GM06990 (cell line): ENCODE results near the gene HNRNPL.

Experiments
- DNase-seq: peaks from one replicate; pipeline ENCODE4 v3.0.0-alpha.2; 2011; ENCODE audit not compliant: insufficient read length; ENCODE audit errors: extremely low read depth
- H3K27me3 ChIP-seq: replicated peaks from 2 replicates; pipeline ENCODE4 v1.6.0; 2011; ENCODE audit warnings: low read length; ENCODE audit not compliant: control insufficient read depth, insufficient read depth
- H3K36me3 ChIP-seq: 2 replicates; pipeline ENCODE4 v1.5.1; 2011; ENCODE audit warnings: low read length; ENCODE audit not compliant: control insufficient read depth, insufficient read depth
- H3K4me3 ChIP-seq: replicated peaks from 2 replicates; pipeline ENCODE4 v1.5.1; 2011; ENCODE audit warnings: low read depth, mild to moderate bottlenecking, control low read depth, low read length
- CTCF ChIP-seq: IDR thresholded peaks from 2 replicates; pipeline ENCODE4 v1.5.1; 2011; ENCODE audit warnings: low read length, control low read depth, mild to moderate bottlenecking, inconsistent platforms; ENCODE audit not compliant: insufficient read depth, poor library complexity, severe bottlenecking

Gene HNRNPL

GRCh38 chr19:38839816-38840582, 9.8 kb downstream of the HNRNPL start:
- H3K27me3 ChIP-seq = no peaks in the 10 kb centered on the region
- no peak overlapping the region for H3K4me3 ChIP-seq
- no peak for TF ChIP-seq CTCF
- H3K36me3 ChIP-seq = peaks cover 77% of the 10 kb centered on the region
- no peak for DNase-seq

DNA sequence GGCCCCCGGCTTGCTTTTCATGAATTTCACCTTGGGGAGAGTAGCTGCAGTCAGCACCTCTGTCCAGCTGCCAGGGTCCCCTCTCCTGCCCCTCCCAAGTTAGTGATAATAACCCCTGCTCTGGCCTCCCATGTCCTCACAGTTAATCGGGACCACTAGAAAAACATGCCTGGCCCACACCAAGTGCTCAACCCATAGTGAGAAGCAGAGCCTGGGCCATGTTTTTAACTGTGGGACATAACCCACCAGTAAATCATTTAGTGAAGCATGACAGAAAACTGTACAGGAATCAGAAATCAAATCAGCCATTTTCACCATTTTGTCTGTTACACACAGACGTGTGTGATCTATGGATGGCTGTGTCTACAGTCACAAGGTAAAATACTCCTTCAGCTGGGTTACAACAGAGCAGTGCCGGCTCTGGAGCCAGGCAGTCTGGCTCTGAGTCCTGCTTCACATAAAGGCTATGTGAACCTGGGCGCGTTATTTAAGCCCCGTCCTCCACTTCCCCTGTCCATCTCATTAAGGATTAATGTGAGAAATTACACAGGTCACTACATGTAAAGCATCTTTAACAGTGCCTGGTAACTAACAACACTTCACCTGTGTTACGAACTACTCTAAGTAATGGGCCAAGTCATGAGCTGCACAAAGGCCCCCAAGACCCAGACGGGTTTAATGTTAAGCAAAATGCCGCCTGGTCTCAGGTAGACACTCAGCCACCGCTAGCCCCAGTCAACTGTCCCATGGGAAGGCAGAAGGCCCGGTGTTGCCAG, 10.6 kb downstream of the HNRNPL start:
- Histone ChIP-seq H3K4me3 (no peak overlapping the region), H3K27me3 (no peaks in the 10 kb centered on the region), H3K36me3 (peaks cover 70% of the 10 kb centered on the region)
- DNase-seq = no peak
- TF ChIP-seq CTCF = no peak

DNA sequence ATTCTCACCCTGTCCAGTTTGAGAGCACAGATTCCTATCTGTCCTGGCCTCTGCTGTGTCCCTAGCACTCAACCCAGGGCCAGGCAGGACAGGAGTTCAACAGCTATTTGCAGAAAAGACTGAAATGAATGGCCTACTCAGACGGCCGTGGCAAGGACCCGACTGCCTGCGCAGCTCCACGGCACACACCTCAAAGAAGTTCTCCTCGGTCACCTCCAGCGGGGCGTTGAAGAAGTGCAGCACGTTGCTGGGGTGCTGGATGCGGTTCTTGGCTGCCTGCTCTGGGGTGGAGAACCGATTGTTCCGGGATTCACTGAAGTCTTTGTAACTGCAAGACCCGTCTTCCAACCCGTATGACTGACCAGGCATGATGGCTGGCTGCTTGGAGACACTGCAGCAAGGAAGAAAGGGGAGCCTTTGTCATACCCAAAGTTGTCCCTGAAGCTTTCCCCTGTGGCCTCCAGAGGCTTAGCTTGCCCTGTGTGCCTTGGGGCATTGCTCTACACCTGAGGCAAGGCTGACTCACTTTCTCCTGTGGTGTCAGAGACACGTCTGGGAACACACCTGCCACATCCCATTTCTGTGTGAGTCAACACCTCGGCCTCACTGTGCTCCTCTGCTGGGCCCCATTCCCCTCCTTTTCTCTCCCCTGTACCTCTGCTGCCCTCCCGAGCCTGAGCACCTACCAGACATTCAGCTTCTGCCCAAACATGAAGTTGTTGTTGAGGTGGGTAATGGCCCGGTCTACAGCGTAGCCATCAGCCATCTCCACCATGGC, 11.4 kb downstream of the HNRNPL start:
- Histone ChIP-seq H3K27me3 (no peaks in the 10 kb centered on the region), H3K4me3 (no peak overlapping the region), H3K36me3 (peaks cover 63% of the 10 kb centered on the region)
- DNase-seq = no peak
- TF ChIP-seq CTCF = no peak

DNA sequence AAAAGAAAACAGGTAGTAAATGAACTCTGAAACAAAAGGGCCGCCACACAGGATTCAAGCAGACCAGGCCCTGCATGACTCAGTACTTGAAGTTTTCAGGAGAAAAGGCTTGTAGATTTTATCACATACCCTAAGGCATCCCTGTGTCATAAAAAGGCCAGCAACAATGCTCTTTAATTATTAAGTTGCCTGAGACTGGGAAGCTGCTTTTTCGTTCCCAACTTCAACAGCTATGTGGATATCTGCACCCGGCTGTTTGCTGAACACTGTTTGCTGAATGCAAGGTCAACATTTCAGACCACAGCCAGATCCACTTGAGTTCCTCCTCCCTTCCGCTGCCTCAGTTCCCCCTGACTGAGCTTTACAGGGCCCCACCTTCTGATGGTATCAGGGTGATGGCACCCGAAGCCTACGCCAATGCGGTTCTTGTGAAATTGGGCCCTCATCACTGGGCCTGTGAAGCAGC, 12.1 kb downstream of the HNRNPL start:
- no peak for DNase-seq
- TF ChIP-seq CTCF = no peak
- H3K36me3 ChIP-seq = peaks cover 56% of the 10 kb centered on the region
- H3K4me3 ChIP-seq = no peak overlapping the region
- no peaks in the 10 kb centered on the region for H3K27me3 ChIP-seq

DNA sequence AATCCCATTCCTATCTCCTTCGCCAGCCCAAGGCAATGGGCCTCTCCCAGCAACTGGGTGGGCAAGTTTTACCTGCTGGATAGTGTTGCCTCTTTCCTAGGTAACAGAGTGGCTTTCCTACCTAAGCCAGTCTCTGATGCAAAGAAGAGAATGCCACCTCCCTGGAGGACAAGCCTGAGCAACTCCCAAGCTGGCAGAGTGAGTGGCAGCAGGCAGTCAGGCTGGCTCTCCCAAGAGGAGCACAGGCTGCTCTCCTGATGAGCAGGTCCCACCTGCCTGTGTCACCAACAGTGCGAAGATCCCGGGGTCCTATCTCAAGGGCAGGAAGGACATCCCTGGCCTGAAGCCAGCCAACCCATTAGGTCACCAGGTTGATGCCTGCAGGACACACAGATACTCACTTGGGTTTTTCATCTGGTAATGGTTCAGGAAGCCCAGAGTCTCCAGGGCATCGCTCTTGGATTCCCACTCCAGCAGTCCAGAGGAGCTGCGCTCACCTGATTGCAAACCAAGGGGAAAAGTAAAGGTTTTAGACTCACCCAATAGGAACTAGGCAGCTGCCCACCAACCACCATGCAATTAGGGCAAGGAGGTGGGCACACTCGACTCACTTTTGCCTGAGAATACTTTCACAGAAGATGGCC, 12.7 kb downstream of the HNRNPL start:
- no peaks in the 10 kb centered on the region for H3K27me3 ChIP-seq
- no peak for TF ChIP-seq CTCF
- H3K36me3 ChIP-seq = peaks cover 52% of the 10 kb centered on the region
- no peak overlapping the region for H3K4me3 ChIP-seq
- no peak for DNase-seq
